GM11168 (cell line): Measurements from ENCODE around the gene ATP6V1G1.

Experiments used
- in situ Hi-C: fragments of 300-500 bp; cut with MboI; formaldehyde crosslinking; loops from one replicate; pipeline ENCODE4 v1.12.0; 2022; ENCODE audit warnings: low sequenced_read_pairs; ENCODE audit not compliant: unreplicated experiment

ATP6V1G1 gene

DNA sequence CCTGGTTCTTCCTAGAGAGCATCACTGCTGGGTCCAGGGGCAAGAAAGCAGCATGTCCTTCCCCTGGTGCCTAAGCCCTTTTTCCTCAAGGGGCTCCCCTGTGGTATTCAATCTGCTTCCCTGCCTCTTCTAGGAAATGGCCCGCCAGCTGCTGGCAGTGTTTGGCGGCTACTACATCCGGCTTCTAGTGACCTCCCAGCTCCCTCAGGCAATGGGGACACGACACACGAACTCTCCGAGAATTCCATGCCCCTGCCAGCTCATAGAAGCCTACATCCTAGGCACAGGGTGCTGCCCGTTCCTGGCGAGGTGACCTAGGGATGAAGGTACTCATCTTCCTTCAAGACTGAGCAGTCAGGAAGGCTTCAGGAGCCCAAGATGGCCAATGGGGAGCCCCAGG, 55.4 kb downstream of the ATP6V1G1 start:
- in situ Hi-C loops, result no loop called here

GRCh38 chr9:114643896-114644295, 56.3 kb downstream of the ATP6V1G1 start:
- in situ Hi-C loops, result no loop called here
